Neutrophil (primary cell): ENCODE data around the gene MLPH.

ENCODE experiments used
- H3K27ac ChIP-seq: fragments of 200-600 bp; sonication (generic); 2 replicates; pipeline ENCODE4 v1.5.1; 2016; ENCODE audit warnings: mild to moderate bottlenecking, moderate library complexity
- H3K27me3 ChIP-seq: fragments of 200-600 bp; sonication (generic); 2 replicates; pipeline ENCODE4 v1.6.0; 2016; ENCODE audit warnings: mild to moderate bottlenecking
- H3K36me3 ChIP-seq: fragments of 200-600 bp; sonication (generic); 2 replicates; pipeline ENCODE4 v1.5.1; 2017
- H3K4me1 ChIP-seq, 2 experiments: fragments of 200-600 bp in 1 of 2; sonication (generic) in 1 of 2; 1 replicate in 1 of 2; 2 replicates in 1 of 2; pipeline versions ENCODE4 v1.5.1 to v1.6.1; 2013 to 2016; ENCODE audit warnings: low read depth in 1 of 2, low read length in 1 of 2, mild to moderate bottlenecking in 1 of 2, moderate library complexity in 1 of 2; ENCODE audit not compliant: control insufficient read depth in 1 of 2, insufficient read depth in 1 of 2
- H3K4me3 ChIP-seq, 2 experiments: fragments of 200-600 bp in 1 of 2; sonication (generic) in 1 of 2; 1 replicate in 1 of 2; 2 replicates in 1 of 2; pipeline ENCODE4 v1.5.1; 2013 to 2016; ENCODE audit warnings: low read depth in 1 of 2, low read length in 1 of 2, mild to moderate bottlenecking in 1 of 2, moderate library complexity in 1 of 2
- H3K9me3 ChIP-seq: fragments of 200-600 bp; sonication (generic); 2 replicates; pipeline ENCODE4 v1.5.1; 2016
- TF ChIP-seq, protein P1 (sequence below): fragments of 200-600 bp; sonication (generic); IDR thresholded peaks from 2 replicates; pipeline ENCODE4 v1.5.1; 2016; ENCODE audit warnings: antibody characterized with exemption

Gene MLPH

DNA sequence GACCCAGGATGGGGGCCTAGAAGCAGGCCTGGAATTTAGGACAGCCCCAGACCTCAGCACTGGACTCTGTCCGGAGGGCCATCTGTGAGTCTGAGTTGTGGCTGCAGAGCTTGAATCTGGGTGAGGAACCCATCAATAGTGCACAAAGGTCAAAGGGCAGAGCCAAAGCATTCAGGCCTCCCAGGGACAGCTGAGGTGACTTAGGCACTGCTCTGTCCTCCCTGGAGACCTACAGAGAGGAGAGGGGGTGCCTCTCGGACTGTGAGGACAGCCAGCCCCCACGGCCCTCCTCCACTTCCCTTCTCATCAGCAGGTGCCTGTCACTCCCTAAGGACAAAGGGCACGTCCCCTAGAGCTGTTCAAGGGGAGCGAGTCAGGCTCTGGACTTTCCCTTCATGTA is 54.2 kb downstream of the MLPH start:
- Histone ChIP-seq H3K36me3 (no peaks in the 10 kb centered on the region), H3K27ac (no peak overlapping the region), H3K4me1 (no peaks in the 10 kb centered on the region)

GRCh38 chr2:237542001-237542704 is 55.1 kb downstream of the MLPH start:
- peaks cover 5% of the 10 kb centered on the region for H3K27me3 ChIP-seq
- no peak overlapping the region for H3K4me3 ChIP-seq
- H3K36me3 ChIP-seq: no peaks in the 10 kb centered on the region
- no peak overlapping the region for H3K27ac ChIP-seq
- H3K4me1 ChIP-seq: no peaks in the 10 kb centered on the region
- no peaks in the 10 kb centered on the region for H3K9me3 ChIP-seq
- TF ChIP-seq, protein P1, sequence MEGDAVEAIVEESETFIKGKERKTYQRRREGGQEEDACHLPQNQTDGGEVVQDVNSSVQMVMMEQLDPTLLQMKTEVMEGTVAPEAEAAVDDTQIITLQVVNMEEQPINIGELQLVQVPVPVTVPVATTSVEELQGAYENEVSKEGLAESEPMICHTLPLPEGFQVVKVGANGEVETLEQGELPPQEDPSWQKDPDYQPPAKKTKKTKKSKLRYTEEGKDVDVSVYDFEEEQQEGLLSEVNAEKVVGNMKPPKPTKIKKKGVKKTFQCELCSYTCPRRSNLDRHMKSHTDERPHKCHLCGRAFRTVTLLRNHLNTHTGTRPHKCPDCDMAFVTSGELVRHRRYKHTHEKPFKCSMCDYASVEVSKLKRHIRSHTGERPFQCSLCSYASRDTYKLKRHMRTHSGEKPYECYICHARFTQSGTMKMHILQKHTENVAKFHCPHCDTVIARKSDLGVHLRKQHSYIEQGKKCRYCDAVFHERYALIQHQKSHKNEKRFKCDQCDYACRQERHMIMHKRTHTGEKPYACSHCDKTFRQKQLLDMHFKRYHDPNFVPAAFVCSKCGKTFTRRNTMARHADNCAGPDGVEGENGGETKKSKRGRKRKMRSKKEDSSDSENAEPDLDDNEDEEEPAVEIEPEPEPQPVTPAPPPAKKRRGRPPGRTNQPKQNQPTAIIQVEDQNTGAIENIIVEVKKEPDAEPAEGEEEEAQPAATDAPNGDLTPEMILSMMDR: no peak

More for the DNA sequence above, 54.2 kb downstream of the MLPH start:
- Histone ChIP-seq H3K9me3 (no peaks in the 10 kb centered on the region), H3K27me3 (peaks cover under 1% of the 10 kb centered on the region), H3K4me3 (no peak overlapping the region)
- TF ChIP-seq, protein P1: no peak

DNA sequence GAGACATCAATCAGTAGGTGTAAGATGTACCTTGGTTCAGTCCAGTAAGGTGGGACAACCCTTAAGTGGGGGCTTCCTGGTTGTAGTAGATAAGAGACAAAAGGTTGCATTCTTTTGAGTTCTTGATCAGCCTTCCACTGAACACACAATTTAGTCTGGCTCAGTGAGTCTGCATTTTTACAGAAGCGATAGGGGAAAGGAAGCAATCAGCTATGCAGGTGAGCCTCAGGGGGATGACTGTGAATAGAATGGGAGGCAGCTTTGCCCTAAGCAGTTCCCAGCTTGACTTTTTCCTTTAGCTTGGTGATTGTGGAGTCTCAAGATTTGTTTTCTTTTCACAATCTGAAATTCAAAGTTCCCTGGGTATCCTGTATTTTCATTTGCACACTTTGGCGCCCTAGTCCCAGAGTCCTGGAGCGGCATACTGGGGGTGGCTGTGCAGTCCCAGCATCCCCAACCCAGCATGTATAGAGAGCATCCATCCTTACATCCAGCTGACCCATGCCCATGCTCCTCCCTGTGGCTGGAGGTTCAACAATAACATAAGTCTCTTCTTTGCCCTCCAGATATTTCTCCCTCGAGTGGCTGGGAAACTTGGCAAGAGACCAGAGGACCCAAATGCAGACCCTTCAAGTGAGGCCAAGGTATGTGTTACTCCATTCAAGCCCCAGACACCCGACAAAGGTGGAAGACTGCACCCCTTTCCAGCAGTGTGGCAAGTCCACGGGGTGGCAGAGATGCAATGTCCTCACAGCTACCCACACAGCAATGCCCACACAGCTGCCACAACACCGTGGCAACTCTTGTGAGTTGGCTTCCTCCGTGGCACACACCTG is 59.2 kb downstream of the MLPH start:
- Histone ChIP-seq H3K27ac (no peak overlapping the region), H3K27me3 (peaks cover 10% of the 10 kb centered on the region), H3K4me3 (no peak overlapping the region), H3K4me1 (no peaks in the 10 kb centered on the region), H3K9me3 (no peaks in the 10 kb centered on the region), H3K36me3 (no peaks in the 10 kb centered on the region)
- TF ChIP-seq, protein P1: no peak

GRCh38 chr2:237546876-237547395 is 59.9 kb downstream of the MLPH start:
- TF ChIP-seq, protein P1: no peak
- H3K4me3 ChIP-seq: no peak overlapping the region
- H3K27me3 ChIP-seq: peaks cover 10% of the 10 kb centered on the region
- H3K27ac ChIP-seq: no peak overlapping the region
- H3K36me3 ChIP-seq: no peaks in the 10 kb centered on the region
- no peaks in the 10 kb centered on the region for H3K4me1 ChIP-seq
- no peaks in the 10 kb centered on the region for H3K9me3 ChIP-seq

- TF ChIP-seq, protein P1: no peak
- no peaks in the 10 kb centered on the region for H3K36me3 ChIP-seq
- H3K27me3 ChIP-seq: peaks cover 10% of the 10 kb centered on the region
- no peak overlapping the region for H3K27ac ChIP-seq
- H3K4me3 ChIP-seq: no peak overlapping the region
- H3K4me1 ChIP-seq: no peaks in the 10 kb centered on the region
- H3K9me3 ChIP-seq: no peaks in the 10 kb centered on the region
Observed at GRCh38 chr2:237547841-237548416, 60.9 kb downstream of the MLPH start.
